Daoy (cell line): ENCODE measurements around the gene TSPAN15. TPM values are rescaled to one million over a fixed set of nuclear protein-coding genes. Genes with fewer than 3 reads are reported as not detected.
A peak's percentile ranks its signal among the peaks of the same experiment; 100 is the strongest.
"Not testable (repeated sequence)": the region's sequence is repeated elsewhere in the genome, so short reads cannot be mapped to it uniquely, and the experiment has no call there.

Experiments used
- DNase-seq: peaks from one replicate; pipeline ENCODE4 v3.0.0-alpha.2; 2015; ENCODE audit warnings: low read depth
- total RNA-seq: library from RNA; depleted of rRNA; stranded (reverse); fragments of >200 nt; shearing (Covaris generic); gene quantifications from 2 replicates; pipeline ENCODE4 v1.2.3, GENCODE V29; 2014

Gene TSPAN15
- total RNA-seq, 1 experiment from 2014 or later, result 4.6 TPM

- DNase-seq, result no peak
Measured at GRCh38 chr10:69446229-69446628, 5.0 kb upstream of the TSPAN15 start.

GRCh38 chr10:69446650-69447151 is 4.6 kb upstream of the TSPAN15 start:
- peak; percentile 59 for DNase-seq

- DNase-seq, result peak; percentile 76
Measured at GRCh38 chr10:69449841-69450240, 1.4 kb upstream of the TSPAN15 start.

GRCh38 chr10:69450395-69450794 is 870 bp upstream of the TSPAN15 start:
- not testable (repeated sequence) for DNase-seq

- DNase-seq, result no peak
Measured at GRCh38 chr10:69451784-69452251, 553 bp downstream of the TSPAN15 start.

GRCh38 chr10:69452676-69453415 is 1.6 kb downstream of the TSPAN15 start:
- DNase-seq, result no peak

- no peak for DNase-seq
Measured at GRCh38 chr10:69453795-69454194, 2.5 kb downstream of the TSPAN15 start.

GRCh38 chr10:69455006-69455763 is 3.9 kb downstream of the TSPAN15 start:
- no peak for DNase-seq

- DNase-seq, result peak; percentile 78
Measured at GRCh38 chr10:69456880-69457693, 5.8 kb downstream of the TSPAN15 start.

GRCh38 chr10:69457771-69458237 is 6.5 kb downstream of the TSPAN15 start:
- DNase-seq, result no peak

- peak; percentile 28 for DNase-seq
Measured at GRCh38 chr10:69458430-69459100, 7.3 kb downstream of the TSPAN15 start.

GRCh38 chr10:69459101-69459790 is 8.0 kb downstream of the TSPAN15 start:
- DNase-seq, result no peak

- no peak for DNase-seq
Measured at GRCh38 chr10:69459893-69460575, 8.8 kb downstream of the TSPAN15 start.

GRCh38 chr10:69460576-69461242 is 9.4 kb downstream of the TSPAN15 start:
- no peak for DNase-seq

- no peak for DNase-seq
Measured at GRCh38 chr10:69461243-69462025, 10.2 kb downstream of the TSPAN15 start.

- no peak for DNase-seq
Measured at GRCh38 chr10:69463886-69464285, 12.6 kb downstream of the TSPAN15 start.

- DNase-seq, result no peak
Measured at GRCh38 chr10:69464401-69464800, 13.1 kb downstream of the TSPAN15 start.

- DNase-seq, result no peak
Measured at GRCh38 chr10:69464801-69465401, 13.6 kb downstream of the TSPAN15 start.
